ENCODE data around the gene NBPF26. TPM values are rescaled to one million over a fixed set of nuclear protein-coding genes. Genes with fewer than 3 reads are reported as not detected.
"Not testable (repeated sequence)": the region's sequence is repeated elsewhere in the genome, so short reads cannot be mapped to it uniquely, and the experiment has no call there.

NBPF26 gene
- total RNA-seq, 1 experiment from 2014 or later, result 17.9 TPM

DNA sequence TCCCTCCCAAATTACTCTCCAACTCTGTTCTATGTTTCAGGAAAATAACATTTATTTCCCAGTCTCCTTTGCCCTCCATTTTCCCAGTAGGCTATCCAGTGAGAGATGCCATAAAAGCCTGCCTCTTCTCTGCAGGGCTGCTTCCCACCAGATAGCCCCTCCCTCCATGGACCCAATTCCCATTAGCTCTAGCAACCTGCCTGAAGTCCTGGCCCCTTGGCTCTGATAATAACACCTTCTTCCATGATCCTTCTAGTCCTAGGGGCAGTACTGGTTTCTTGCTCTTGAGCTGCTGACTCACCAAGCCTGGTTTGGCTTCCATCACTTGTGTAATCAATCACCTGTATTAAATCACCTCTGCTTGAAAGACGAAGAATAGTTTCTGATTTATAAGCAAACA is 156.3 kb downstream of the NBPF26 start:
- peaks cover 21% of the 10 kb centered on the region for H3K27me3 Mint-ChIP-seq (ENCODE audit: insufficient read depth, unreplicated experiment)
- H3K36me3 Mint-ChIP-seq (ENCODE audit: insufficient read depth, unreplicated experiment); POLR2A ChIA-PET; DNase-seq (ENCODE audit: unreplicated experiment); H3K27ac Mint-ChIP-seq (ENCODE audit: low read depth, unreplicated experiment); intact Hi-C loops (cut with micrococcal nuclease); H3K4me1 Mint-ChIP-seq (ENCODE audit: insufficient read depth, unreplicated experiment); BruUV-seq (replicated peaks); H3K9me3 Mint-ChIP-seq (ENCODE audit: unreplicated experiment); H3K4me3 Mint-ChIP-seq (ENCODE audit: unreplicated experiment); CTCF ChIA-PET: not testable (repeated sequence)

DNA sequence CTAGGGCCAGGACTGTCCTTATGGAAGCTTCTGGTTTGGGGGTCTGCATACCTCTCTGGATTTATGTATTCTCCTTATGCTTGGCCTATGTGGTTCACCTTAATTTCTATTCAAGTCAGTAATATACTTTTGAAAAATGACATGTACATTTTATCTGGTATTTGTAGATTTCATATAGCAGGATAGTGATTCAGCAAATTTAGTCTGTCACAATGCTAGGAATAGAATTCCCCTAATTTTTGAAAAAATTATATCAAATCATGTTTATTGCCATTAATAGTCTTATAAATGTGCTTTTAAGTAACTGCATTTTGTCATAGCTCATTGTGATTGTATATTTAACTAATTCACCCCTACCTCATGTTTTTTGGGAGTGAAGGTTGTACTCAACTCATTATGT is 158.2 kb downstream of the NBPF26 start:
- H3K4me1 Mint-ChIP-seq (ENCODE audit: insufficient read depth, unreplicated experiment); DNase-seq (ENCODE audit: unreplicated experiment); H3K27ac Mint-ChIP-seq (ENCODE audit: low read depth, unreplicated experiment); BruUV-seq (replicated peaks); H3K4me3 Mint-ChIP-seq (ENCODE audit: unreplicated experiment); H3K36me3 Mint-ChIP-seq (ENCODE audit: insufficient read depth, unreplicated experiment); CTCF ChIA-PET; H3K9me3 Mint-ChIP-seq (ENCODE audit: unreplicated experiment); intact Hi-C loops (cut with micrococcal nuclease); POLR2A ChIA-PET: not testable (repeated sequence)
- H3K27me3 Mint-ChIP-seq (ENCODE audit: insufficient read depth, unreplicated experiment), result peaks cover 21% of the 10 kb centered on the region

Other genes starting within 250 kb of the NBPF26 start
- not detected in 2 replicates for gene PPIAL4A, start 165.8 kb downstream of the NBPF26 start, total RNA-seq (2022)